GOT3 (cell line): Measurements from ENCODE around the gene TOB1.

ENCODE experiments used
- DNase-seq: peaks from one replicate; lab custom pipeline; 2025; ENCODE audit warnings: mixed read lengths; lab: John Stamatoyannopoulos, UW

Gene TOB1

DNA sequence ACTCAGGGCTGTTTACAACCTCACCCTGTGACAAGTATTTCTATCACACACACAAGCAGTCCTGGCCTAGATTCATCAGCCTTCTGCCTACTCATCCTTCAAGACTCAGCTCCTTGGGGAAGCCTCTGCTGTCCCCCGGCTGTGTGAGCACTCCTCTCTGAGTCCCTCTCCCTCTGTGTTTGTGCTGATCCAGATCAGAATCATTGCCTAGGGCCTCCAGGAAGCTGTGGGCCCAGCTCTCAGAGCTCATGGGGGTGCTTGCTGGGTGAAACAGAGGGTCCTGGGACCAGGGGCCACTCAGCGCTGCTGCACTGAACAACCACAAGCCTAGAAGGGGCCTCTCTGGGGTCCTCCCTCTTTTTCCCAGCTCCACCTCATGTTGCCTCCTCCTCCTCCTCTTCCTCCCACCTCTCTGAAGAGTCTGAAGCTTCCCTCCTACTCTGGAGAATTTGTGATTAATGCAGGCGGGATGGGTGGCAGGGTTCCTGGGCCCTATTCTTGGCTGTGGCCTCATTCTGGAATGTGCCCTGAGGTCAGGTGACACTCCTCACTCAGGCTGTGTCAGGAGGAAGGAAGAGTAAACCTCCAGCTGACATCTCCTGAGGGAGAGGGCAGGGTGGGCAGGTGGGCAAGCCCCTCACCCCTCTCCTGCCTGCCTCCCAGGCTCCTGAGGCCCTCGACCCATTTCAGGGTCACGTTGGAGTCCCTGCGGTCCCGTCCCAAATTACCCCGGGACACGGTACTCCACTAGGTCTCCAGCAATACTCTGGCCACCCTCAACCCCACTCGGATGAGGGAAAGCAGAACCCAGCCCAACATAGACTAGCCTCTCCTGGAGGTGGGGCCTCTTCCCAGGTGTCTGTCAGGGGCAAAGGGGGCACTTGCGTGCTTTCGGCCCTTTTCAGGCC is 20.7 kb downstream of the TOB1 start:
- DNase-seq = no peak

DNA sequence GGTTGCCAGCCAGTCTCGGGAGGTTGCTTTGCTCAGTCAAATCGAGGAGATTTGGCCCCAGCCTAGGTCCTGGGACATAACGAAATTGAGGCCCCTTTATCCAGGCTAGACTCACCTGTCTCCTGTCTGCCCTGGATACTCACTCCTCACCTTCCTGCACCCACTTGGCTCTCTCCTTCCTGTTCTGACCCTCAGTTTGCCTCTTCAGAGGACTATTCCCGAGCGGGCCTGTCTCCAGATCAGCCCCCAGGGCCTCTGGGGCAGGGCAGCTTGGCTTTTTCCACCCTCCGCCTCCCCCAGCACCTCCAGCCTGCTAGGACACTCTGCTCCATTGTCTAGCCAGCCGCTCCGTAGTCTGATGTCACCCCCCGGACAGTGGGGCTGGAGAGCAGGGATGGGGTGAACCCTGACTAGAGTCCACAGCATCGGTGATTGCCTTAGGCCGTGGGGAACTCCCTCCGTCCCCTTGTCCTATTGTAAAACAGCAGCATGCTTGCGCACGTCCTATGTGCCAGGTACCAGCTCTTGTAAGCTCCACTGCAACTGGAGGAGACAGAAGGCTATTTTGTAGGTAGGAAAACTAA is 21.9 kb downstream of the TOB1 start:
- DNase-seq = no peak

DNA sequence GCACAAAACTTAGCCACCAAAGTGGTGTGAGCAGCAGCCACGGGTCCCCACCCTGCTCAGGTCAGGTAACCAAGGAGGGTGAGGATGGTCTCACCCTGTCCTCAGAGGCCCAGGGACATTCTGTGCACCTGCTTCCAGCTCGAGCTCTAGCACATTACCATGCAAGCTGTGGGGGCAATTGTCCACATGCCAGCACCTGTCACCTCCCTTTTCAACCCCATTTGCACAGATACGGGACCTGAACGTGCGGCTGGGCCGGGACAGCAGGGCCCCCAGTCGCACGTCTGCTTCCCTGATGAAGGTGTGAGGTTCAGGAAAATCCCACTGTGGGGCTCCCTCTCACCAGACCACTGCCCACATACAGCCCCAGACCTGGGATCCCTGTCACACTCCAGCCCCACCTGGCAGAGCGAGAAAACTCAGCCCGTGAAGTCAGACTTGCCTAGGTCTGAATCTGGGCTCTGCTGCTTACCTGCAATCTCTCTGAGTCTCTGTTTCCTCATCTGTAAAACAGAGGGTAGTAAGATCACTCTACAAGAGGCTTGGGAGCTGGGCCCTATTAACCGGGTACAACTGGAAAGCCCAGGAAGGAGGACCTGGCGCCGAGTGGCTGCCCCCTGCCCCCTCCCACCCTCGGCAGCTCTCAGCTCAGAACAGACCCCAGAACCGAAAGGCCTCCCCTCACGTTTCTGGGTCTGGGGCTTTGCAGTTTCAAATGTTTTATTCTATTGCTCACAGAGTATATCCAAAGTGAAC is 22.8 kb downstream of the TOB1 start:
- DNase-seq = no peak

DNA sequence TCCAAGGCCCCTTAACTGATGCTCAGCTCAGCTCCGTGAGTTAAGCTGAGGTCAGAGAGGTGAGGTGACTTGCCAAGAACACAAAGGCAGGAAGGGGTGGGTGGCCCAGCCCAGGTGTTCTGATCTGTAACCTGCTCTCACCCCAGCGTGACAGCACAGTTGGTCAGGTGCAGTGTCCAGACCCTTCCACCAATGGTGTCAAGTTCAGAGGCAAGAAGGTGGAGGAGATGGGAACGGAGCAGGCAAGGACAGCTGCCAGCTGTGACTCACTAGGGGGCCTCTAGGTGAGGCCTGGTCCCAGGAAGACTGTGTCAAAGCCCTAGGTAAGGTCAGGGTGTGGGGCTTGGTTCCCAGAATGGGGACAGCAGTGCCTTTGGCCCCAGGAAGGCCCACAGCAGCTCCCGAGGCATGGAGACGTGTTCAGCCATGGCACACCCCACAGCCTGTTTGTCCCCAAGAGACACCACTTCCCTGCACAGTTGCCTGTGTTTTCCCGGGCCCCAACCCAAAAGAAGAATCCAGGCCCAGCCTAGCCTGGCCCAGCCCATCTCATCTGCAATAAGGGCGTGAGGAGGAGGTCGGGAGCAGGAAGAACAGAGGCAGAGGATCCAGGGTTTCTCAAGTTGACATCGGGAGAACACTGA is 23.5 kb downstream of the TOB1 start:
- no peak for DNase-seq

DNA sequence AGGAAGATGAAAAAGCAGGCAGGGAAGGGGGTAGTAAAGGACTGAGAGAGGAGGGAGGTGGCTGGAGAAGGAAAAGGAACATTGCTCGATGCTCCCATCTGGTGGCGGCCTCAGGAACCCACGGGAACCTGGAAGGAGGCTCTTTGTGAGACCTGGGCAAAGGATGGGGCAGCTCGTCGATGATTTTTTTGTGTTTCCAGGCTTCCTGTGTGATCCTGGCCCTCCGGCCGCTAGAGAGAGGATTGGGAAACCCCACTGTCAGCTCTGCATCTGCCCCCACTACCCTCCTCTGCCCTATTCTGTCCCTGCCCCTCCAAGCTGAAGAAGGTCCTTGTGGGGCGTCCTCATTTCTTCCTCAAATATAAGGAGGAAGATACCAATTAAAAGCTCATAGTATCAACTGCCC is 24.2 kb downstream of the TOB1 start:
- no peak for DNase-seq

DNA sequence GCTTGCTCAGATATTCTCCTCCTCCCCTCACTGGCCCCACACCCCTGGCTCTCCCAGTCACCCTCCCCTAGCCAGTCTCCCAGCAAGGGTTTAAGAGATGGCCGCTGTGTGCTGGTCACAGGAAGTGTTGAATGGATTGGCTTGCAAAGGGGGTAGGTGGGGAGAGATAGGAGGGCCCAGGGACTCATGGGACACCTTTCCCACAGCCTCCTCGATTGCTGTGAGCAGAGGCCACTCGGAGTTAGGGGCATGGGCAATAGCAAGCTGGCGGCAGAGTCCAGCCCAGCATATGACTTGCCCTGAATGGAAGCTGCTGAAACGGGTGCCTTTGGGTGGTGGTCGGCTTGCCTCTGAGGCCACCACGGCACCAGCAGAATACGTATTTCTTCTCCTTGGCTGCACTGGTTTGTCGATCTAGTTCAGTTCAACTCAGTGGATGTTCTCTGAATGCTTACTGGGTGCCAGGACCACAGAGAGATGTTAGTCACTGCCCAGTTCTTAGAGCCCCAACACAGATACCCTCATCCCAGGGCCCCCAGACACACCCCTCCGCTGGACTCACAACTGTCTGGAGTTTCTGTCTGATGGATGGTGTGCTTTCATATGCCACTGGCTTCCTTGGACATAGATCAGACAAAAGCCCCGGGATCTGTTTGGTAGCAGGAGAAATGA is 24.7 kb downstream of the TOB1 start:
- DNase-seq = no peak

DNA sequence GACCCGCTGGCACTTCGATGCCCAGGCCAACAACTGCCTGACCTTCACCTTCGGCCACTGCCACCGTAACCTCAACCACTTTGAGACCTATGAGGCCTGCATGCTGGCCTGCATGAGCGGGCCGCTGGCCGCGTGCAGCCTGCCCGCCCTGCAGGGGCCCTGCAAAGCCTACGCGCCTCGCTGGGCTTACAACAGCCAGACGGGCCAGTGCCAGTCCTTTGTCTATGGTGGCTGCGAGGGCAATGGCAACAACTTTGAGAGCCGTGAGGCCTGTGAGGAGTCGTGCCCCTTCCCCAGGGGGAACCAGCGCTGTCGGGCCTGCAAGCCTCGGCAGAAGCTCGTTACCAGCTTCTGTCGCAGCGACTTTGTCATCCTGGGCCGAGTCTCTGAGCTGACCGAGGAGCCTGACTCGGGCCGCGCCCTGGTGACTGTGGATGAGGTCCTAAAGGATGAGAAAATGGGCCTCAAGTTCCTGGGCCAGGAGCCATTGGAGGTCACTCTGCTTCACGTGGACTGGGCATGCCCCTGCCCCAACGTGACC is 25.8 kb downstream of the TOB1 start:
- no peak for DNase-seq

DNA sequence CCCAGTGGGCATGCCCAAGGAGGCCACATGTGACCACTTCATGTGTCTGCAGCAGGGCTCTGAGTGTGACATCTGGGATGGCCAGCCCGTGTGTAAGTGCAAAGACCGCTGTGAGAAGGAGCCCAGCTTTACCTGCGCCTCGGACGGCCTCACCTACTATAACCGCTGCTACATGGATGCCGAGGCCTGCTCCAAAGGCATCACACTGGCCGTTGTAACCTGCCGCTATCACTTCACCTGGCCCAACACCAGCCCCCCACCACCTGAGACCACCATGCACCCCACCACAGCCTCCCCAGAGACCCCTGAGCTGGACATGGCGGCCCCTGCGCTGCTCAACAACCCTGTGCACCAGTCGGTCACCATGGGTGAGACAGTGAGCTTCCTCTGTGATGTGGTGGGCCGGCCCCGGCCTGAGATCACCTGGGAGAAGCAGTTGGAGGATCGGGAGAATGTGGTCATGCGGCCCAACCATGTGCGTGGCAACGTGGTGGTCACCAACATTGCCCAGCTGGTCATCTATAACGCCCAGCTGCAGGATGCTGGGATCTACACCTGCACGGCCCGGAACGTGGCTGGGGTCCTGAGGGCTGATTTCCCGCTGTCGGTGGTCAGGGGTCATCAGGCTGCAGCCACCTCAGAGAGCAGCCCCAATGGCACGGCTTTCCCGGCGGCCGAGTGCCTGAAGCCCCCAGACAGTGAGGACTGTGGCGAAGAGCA is 26.4 kb downstream of the TOB1 start:
- DNase-seq = no peak

DNA sequence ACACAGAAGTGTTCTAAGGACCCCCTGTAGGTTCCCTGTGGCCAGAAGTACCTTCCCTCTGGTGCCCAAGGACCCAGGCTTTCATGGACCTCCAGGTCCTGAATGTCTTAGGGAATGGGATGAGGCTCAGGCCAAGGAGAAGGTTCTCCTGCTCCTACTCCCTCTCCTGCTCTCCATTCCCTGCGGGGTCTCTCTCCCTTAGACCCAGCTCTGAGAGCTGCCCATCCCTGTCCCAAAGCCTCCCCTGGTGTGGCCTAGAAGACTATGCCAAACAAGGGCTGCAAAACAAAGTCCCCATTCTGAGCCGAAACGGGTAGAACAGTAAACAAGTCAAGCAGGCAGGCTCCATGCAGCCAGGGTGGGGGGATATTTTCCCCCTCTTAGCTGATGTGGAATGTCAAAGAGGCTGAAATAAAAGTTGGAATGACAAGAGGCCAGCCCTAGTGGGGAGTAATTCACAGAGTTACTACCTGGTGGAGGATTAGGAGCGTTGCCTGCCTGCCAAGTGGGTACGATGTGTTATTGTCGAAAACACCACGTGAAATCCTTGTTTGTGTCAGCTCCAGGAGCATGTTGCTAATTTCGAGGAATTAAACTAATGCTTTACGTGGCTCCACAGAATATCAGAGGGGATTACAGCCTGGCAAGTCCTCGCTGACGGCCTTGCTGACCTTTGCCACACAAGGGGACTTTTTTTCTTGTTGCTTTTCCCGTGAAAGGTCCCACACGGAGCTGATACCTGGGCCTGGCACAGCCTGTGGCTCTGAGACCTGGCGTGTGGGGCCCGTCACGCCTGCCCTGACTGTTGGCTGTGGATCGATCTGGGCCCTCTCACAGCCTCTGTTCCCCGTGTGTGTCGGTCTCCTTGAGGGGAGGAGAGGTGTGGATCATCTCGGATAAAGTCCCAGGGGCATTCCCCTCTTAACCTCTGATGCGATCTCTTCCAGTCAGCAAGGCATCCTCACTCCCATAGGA is 27.9 kb downstream of the TOB1 start:
- no peak for DNase-seq

DNA sequence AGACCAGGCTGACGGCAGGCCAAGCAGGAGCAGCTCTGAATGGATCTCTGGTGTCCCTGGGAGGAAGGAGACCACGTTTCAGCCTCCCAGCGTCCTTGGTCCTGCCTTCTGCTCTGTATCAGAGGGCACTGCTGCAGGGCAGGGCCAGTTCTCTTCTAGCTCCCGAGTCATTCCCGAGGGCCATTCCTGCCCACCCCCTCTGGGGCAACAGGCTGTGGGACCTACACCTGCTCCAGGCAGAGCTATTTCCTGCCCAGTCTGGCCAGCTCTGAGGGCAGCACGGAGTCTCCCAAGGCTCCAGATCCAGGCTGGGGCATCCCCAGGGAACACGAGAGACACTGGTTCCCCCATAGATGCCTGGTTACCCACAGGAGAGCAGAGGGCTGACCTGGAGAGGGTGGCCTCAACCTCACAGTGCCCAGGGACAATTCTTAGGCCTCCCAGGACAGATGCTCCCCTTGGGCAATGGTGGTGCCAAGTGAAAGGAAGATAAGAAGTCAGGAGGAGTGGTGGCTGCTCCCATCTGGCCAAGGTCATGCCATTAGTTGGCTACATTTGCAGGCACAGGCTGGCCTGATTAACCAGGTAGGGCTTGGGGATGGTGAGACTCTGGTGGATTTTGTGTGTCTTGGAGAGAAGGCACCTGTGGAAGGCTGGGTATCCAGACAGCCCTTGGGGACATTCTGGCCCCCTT is 28.7 kb downstream of the TOB1 start:
- no peak for DNase-seq

DNA sequence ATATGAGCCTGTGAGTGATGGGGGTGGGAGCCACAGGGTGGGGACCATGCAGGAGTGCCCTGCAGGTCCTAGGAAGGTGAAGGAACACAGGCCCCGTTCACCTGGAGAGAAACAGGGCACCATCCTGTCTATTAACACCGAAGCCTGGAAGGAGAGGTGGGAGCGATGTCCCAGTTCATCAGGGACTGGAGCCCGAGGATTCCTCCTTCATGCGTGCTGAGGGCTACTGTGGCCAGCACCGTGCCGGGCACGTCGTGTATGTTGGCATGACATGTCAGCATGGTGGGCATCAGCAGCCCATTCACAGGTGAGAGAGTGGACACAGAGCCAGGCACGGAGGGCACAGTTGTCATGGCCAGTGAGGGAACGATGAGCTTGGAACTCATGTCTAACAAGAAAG is 29.3 kb downstream of the TOB1 start:
- DNase-seq = no peak

DNA sequence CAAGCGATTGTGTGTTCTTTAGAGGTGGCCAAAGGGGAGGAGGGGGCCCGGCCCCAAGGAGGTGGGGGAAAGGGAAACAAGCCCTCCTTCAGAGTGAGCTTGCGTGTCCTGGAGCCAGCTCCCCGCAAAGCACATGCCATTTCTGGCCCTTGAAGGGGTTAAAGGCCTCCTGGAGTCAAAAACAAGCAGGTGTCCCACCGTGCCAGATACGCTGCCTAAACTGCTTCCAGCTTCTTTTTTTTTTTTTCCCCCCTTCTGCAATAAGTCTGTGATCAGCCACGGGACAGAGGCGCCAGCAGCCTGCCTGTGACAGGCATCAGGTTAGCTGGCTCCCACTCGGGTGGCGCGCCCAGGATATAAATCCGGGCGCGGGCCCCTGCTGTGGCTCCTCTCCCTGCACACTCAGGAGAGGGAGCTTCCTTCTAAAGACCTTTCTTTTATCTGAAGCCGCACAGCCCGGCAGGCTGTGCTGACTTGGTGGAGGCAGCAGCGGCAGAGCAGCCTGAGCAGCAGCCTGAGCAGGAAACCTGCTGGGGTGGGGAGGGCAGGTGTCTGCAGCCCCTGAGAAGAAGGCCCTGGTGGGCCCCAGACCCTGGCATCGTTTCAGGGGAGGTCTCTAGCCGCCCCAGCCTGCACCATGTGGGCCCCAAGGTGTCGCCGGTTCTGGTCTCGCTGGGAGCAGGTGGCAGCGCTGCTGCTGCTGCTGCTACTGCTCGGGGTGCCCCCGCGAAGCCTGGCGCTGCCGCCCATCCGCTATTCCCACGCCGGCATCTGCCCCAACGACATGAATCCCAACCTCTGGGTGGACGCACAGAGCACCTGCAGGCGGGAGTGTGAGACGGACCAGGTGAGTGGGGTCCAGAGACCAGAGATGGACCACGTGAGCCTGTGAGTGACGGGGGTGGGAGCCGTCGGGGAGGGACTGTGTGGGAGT is 30.6 kb downstream of the TOB1 start, which contains the start of gene WFIKKN2:
TSS of gene WFIKKN2 (plus strand) at position 286 of the 934 bp plus-strand sequence. CDS start at position 638, 352 bp downstream.
- DNase-seq = no peak

DNA sequence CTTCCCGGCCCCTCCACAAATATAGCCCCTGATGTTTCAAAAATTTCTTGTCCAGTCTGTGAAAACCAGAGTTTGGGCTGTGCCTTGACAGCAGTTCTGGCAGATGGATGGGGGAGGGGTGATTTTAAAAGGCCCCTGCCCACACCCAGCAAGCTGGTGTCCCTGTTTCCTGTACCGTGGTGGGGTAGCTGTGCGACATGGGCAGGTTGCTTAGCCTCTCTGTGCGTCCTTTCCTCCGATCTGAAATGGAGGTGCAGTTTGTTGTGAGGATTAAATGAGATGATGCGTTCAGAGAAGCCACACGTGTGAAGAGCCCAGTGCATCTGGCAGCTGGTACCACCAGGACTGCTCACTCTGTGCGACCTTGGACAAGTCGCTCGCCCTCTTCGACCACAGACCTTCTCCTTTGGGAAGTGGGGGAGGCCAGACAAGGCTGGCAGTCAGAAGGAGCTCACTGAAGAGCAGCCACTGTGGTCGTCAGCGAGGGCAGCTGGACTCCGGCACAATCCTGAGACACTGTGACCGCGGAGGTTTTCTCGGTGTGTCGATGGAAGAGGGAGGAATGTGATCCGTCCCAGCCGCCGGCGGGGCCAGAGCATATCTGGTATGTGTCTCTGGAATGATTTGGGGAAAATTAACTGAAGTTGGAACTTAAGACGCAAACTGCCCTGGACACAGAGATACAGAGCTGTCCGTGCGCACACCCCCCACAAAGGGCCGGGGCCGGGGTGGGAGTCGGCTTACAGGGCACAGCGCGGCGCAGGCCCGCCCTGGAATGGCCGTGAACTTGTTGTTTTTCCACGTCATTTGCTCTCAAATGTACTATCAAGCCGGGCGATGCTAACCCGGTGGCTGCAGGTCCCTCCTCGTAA is 31.5 kb downstream of the TOB1 start:
- DNase-seq = no peak

DNA sequence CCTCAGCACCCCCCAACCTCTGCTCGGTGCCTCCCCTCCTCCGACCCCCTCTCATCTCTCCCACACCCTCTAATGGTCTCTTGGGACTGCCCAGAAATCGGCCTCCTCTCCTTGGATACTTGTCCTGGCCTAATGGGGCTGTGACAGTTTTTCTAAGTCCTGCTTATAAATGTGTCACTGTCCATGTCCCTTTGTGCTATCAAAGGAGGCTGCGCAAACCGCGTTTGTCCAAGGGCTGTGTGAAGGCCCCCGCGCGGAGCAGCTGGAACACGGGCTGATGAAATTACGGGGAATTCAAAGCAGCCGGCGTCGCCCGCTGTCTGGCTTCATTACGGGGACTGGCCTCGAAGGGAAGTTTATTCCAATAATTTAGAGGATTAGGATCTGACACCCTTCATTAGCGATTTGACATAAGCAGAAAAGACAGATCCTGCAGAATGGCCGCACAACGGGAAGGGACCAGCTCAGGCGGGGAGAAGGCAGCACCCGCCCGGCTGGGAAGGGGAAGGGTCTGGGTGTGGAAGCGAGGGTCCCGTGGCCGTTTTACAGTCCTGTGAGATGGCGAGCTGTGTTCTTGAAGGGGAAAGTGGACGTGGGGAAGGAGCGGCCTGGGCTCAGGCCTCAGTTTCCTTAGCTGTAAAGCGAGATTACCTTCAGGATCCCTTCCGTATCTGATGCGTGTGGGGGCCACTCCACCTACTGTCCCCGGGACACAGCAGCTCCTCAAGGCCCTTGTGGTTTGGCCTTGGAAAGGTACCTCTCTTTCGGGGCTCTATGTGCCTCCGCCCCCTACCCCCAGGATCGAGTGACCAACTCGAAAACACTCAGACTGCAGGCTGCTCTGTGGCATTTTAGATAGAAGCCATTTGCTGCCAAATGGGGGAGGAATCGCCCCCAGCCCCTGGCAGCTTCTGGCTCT is 32.4 kb downstream of the TOB1 start:
- DNase-seq = no peak

DNA sequence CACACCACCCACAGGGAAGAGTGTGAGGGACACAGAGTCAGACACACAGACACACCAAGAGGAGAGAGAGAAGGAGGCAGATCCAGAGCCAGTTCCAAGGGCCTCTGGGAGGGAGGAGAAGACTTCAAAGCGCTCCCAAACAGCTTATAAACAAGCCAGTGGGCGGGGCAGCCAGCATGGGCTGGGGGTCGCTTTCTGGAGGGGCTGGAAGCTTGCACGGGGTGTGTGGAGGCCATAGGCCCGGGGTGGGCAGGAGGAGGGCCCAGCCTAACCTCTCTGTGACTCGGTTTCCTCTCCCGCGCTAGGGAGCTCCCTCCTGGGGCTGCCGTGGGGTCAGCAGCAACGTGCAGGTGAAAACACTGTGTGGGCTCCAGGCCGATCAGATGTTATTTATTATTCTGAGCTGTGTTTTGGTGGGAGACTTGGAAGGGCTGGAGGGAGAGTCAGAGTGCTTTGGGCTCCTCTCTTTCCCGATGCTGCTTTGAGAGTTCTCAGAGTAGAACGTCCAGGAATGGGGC is 33.2 kb downstream of the TOB1 start:
- no peak for DNase-seq
